Mesenchymal stem cell (in vitro differentiated cells and primary cell): ENCODE measurements around the gene KRT73.

Experiments
- DNase-seq: peaks from one replicate; pipeline ENCODE4 v3.0.0-alpha.2; 2013
- H2AFZ ChIP-seq: one replicate; pipeline ENCODE4 v1.6.1; 2013; ENCODE audit warnings: low read depth, mild to moderate bottlenecking, control low read depth, inconsistent platforms, low read length, moderate library complexity
- H2AK5ac ChIP-seq: 2 replicates; pipeline ENCODE4 v1.6.1; 2013; ENCODE audit warnings: low read length, moderate library complexity, mild to moderate bottlenecking, inconsistent platforms; ENCODE audit not compliant: severe bottlenecking
- H2BK120ac ChIP-seq: one replicate; pipeline ENCODE4 v1.6.1; 2013; ENCODE audit warnings: low read depth, mild to moderate bottlenecking, inconsistent platforms, low read length, moderate library complexity
- H2BK12ac ChIP-seq, 2 experiments: one replicate each; pipeline ENCODE4 v1.6.1; 2013; ENCODE audit warnings: inconsistent platforms in 2 of 2, low read length in 2 of 2, mild to moderate bottlenecking in 2 of 2, moderate library complexity in 2 of 2, control low read depth in 1 of 2
- H2BK15ac ChIP-seq: one replicate; pipeline ENCODE4 v1.6.1; 2013; ENCODE audit warnings: mild to moderate bottlenecking, low read depth, inconsistent platforms; ENCODE audit not compliant: poor library complexity, severe bottlenecking
- H2BK5ac ChIP-seq: 2 replicates; pipeline ENCODE4 v1.6.1; 2013; ENCODE audit warnings: low read depth, mild to moderate bottlenecking, low read length, control low read depth, inconsistent platforms; ENCODE audit not compliant: poor library complexity, severe bottlenecking
- H3K14ac ChIP-seq, 2 experiments: one replicate each; pipeline ENCODE4 v1.6.1; 2013; ENCODE audit warnings: inconsistent platforms in 2 of 2, low read length in 2 of 2, control low read depth in 1 of 2, mild to moderate bottlenecking in 1 of 2, moderate library complexity in 1 of 2
- H3K18ac ChIP-seq, 2 experiments: one replicate each; pipeline ENCODE4 v1.6.1; 2013; ENCODE audit warnings: inconsistent platforms in 2 of 2, low read length in 2 of 2, control low read depth in 1 of 2, low read depth in 1 of 2, mild to moderate bottlenecking in 1 of 2
- H3K23ac ChIP-seq, 2 experiments: one replicate each; pipeline ENCODE4 v1.6.1; 2013; ENCODE audit warnings: inconsistent platforms in 2 of 2, low read length in 2 of 2, mild to moderate bottlenecking in 2 of 2, moderate library complexity in 2 of 2, control low read depth in 1 of 2
- H3K27ac ChIP-seq: 2 replicates; pipeline ENCODE4 v1.5.1; 2013; ENCODE audit warnings: mild to moderate bottlenecking, moderate library complexity, low read length, control low read depth, inconsistent platforms; ENCODE audit not compliant: poor library complexity, severe bottlenecking
- H3K27me3 ChIP-seq, 2 experiments: 2 replicates each; pipeline versions ENCODE4 v1.6.1 to v1.7.0; 2013; ENCODE audit warnings: low read length in 2 of 2, mild to moderate bottlenecking in 2 of 2, moderate library complexity in 2 of 2, control low read depth in 1 of 2, inconsistent platforms in 1 of 2; ENCODE audit not compliant: control insufficient read depth in 1 of 2, insufficient read depth in 1 of 2
- H3K36me3 ChIP-seq, 2 experiments: 2 replicates each; pipeline versions ENCODE4 v1.6.1 to v1.7.0; 2013; ENCODE audit warnings: low read length in 2 of 2, control low read depth in 1 of 2, inconsistent platforms in 1 of 2, low read depth in 1 of 2, mild to moderate bottlenecking in 1 of 2; ENCODE audit not compliant: insufficient read depth in 2 of 2, control insufficient read depth in 1 of 2
- H3K4ac ChIP-seq, 2 experiments: one replicate each; pipeline ENCODE4 v1.6.1; 2013; ENCODE audit warnings: inconsistent platforms in 2 of 2, low read length in 2 of 2, mild to moderate bottlenecking in 2 of 2, moderate library complexity in 2 of 2, control low read depth in 1 of 2, low read depth in 1 of 2
- H3K4me1 ChIP-seq: 2 replicates; pipeline ENCODE4 v1.6.1; 2013; ENCODE audit warnings: low read depth, low read length, control low read depth; ENCODE audit not compliant: control insufficient read depth, insufficient read depth
- H3K4me2 ChIP-seq: 2 replicates; pipeline ENCODE4 v1.6.1; 2013; ENCODE audit warnings: low read length, mild to moderate bottlenecking, inconsistent platforms; ENCODE audit not compliant: poor library complexity, severe bottlenecking
- H3K4me3 ChIP-seq, 2 experiments: 2 replicates each; pipeline versions ENCODE4 v1.5.1 to v1.7.0; 2013; ENCODE audit warnings: low read length in 2 of 2, mild to moderate bottlenecking in 2 of 2, control low read depth in 1 of 2, low read depth in 1 of 2; ENCODE audit not compliant: insufficient read depth in 1 of 2
- H3K79me1 ChIP-seq: replicated peaks from 2 replicates; pipeline ENCODE4 v1.6.1; 2013; ENCODE audit warnings: mild to moderate bottlenecking, control low read depth, low read length, inconsistent platforms; ENCODE audit not compliant: poor library complexity, severe bottlenecking
- H3K9ac ChIP-seq: 2 replicates; pipeline ENCODE4 v1.7.0; 2013; ENCODE audit warnings: mild to moderate bottlenecking, low read length, moderate library complexity
- H3K9me3 ChIP-seq: 2 replicates; pipeline ENCODE4 v1.7.0; 2013; ENCODE audit warnings: mild to moderate bottlenecking, low read length; ENCODE audit not compliant: control insufficient read depth
- H4K8ac ChIP-seq: one replicate; pipeline ENCODE4 v1.6.1; 2013; ENCODE audit warnings: inconsistent platforms, mild to moderate bottlenecking, low read length, moderate library complexity
- H4K91ac ChIP-seq: one replicate; pipeline ENCODE4 v1.6.1; 2013; ENCODE audit warnings: mild to moderate bottlenecking, low read length, inconsistent platforms
- WGBS: methylation state at CpG from one replicate; pipeline ENCODE4 v1.1.7; 2013; ENCODE audit warnings: mixed read lengths; 5-methylcytosine and 5-hydroxymethylcytosine counted together

The KRT73 gene

DNA sequence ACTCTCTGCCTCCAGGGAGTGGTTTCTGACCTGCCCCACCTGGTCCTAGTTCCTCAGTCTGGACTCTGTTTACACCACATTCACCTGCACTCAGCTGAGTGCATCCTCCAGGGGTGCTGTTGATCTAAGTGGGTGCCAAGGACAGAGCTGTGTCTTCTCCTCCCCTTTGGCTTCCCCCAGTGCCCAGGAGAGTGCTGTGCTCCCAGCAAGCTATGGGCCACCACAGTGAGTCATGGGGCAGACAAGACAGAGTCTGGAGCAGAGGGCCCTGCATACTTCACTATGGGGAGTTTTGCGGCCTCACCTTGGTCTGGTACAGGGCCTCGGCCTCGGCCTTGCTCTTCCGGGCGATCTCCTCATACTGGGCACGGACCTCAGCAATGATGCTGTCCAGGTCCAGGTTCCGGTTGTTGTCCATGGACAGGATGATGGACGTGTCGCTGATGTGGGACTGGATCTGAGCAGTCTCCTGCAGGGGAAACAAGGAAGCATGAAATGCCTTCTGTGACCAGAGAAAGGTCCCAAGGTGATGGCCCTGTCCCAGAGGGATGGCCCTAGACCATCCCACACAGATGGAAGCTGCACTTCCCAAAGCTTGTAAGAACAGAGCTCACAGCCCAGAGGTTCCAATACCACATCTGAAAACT is 4.9 kb downstream of the KRT73 start:
- no peak overlapping the region for H2BK15ac ChIP-seq
- H3K9me3 ChIP-seq: no peaks in the 10 kb centered on the region

DNA sequence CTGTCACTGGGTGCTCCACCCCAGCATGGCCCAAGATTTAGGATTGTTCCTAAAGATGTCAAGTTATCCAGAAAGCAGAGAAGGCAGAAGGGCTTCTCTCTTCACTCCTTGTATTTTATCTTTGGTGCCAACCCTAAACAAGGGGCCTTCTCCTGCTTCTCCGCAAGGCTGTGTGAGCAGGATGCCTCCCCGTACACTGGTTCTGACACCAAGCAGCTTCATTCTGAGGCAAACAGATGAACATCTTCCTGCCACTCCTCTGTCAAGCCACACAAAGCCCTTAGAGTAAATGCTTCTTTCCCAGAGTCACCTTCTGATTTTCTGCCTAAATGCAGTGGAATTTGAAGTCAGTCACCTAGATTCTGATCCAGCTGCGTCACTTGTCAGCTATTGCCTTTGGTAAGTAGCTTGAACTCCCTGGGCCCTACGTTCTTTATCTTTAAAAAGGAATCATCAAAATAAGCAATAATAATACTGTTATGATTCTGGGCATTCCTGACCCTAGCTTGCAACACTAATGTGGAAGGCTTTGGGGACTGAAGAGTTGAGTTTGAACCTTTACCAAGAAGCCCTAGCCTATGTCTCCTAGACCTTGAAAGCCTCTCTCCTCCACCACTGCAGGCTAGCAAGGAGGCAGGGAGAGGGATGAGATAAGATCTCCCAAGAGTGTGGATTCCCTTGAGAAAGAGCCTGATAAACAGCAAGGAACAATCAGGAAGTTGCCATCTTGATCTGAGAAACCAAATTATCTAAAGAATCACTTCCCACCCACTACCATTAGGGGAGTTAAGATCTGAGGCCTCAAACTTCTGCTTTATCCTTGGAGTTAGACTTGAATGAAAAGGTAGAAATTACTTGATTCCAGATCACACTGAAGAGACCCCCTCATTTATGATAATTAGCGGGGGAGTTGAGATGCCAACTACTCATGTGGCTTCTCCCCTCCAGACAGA is 5.7 kb downstream of the KRT73 start:
- no peak overlapping the region for H3K4me3 ChIP-seq
- no peak overlapping the region for H4K91ac ChIP-seq
- no peak overlapping the region for H2BK12ac ChIP-seq
- no peaks in the 10 kb centered on the region for H3K4me1 ChIP-seq
- peaks cover 72 to 86% of the 10 kb centered on the region in 2 experiments for H3K27me3 ChIP-seq
- no peak overlapping the region for H2AFZ ChIP-seq
- H3K36me3 ChIP-seq: no peaks in the 10 kb centered on the region
- no peak overlapping the region for H3K9ac ChIP-seq
- H3K18ac ChIP-seq: no peak overlapping the region
- no peak overlapping the region for H4K8ac ChIP-seq
- no peak overlapping the region for H3K23ac ChIP-seq
- no peak overlapping the region for H2BK120ac ChIP-seq
- no peaks in the 10 kb centered on the region for H3K9me3 ChIP-seq
- WGBS: 61% methylated on average over 4 of the region's 5 CpGs
- no peak overlapping the region for H3K27ac ChIP-seq
- H2BK5ac ChIP-seq: no peak overlapping the region
- H3K4me2 ChIP-seq: no peak overlapping the region
- no peaks in the 10 kb centered on the region for H3K79me1 ChIP-seq
- no peak overlapping the region for H3K4ac ChIP-seq
- no peak for DNase-seq
- no peak overlapping the region for H3K14ac ChIP-seq
- no peak overlapping the region for H2BK15ac ChIP-seq
- H2AK5ac ChIP-seq: no peak overlapping the region

More for the DNA sequence above, 4.9 kb downstream of the KRT73 start:
- Histone ChIP-seq H3K4ac (no peak overlapping the region), H3K18ac (no peak overlapping the region), H4K8ac (no peak overlapping the region), H3K4me2 (no peak overlapping the region), H3K23ac (no peak overlapping the region), H2BK5ac (no peak overlapping the region), H4K91ac (no peak overlapping the region), H3K4me1 (no peaks in the 10 kb centered on the region), H3K9ac (no peak overlapping the region), H3K27ac (no peak overlapping the region), H3K79me1 (no peaks in the 10 kb centered on the region), H3K27me3 (peaks cover 66 to 86% of the 10 kb centered on the region in 2 experiments), H2AK5ac (no peak overlapping the region), H3K36me3 (no peaks in the 10 kb centered on the region), H3K14ac (no peak overlapping the region), H2BK120ac (no peak overlapping the region), H3K4me3 (no peak overlapping the region), H2BK12ac (no peak overlapping the region), H2AFZ (no peak overlapping the region)
- DNase-seq: no peak
- 90% methylated on average over 9 of the region's 9 CpGs for WGBS

DNA sequence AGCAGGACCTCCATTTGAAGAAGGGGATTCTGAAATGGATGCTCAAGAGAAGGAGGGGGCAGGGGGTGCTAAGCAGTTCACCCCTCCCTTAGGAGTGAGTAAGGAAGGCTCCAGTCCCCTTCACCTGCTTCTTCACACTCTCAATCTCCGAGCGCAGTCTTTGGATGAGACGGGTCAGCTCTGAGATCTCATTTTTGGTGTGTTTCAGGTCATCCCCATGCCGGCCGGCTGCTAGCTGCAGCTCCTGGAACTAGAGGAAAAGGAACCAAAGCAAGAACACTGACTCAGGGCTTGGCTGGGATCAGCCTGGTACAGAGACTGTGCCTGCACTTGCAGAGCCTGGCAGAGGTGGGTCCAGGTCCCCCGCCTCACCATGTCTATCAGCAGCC is 7.3 kb downstream of the KRT73 start:
- H3K4me3 ChIP-seq: no peak overlapping the region
- H3K9ac ChIP-seq: no peak overlapping the region
- H3K9me3 ChIP-seq: no peaks in the 10 kb centered on the region
- H2BK120ac ChIP-seq: no peak overlapping the region
- 93% methylated on average over 6 of the region's 6 CpGs for WGBS
- H3K18ac ChIP-seq: no peak overlapping the region
- H2BK5ac ChIP-seq: no peak overlapping the region
- no peak overlapping the region for H3K14ac ChIP-seq
- no peak overlapping the region for H3K4ac ChIP-seq
- H2BK15ac ChIP-seq: no peak overlapping the region
- no peak overlapping the region for H3K23ac ChIP-seq
- H3K27me3 ChIP-seq: peaks cover 75 to 84% of the 10 kb centered on the region in 2 experiments
- no peak for DNase-seq
- no peaks in the 10 kb centered on the region for H3K36me3 ChIP-seq
- no peaks in the 10 kb centered on the region for H3K4me1 ChIP-seq
- no peak overlapping the region for H3K4me2 ChIP-seq
- H2BK12ac ChIP-seq: no peak overlapping the region
- H2AK5ac ChIP-seq: no peak overlapping the region
- H4K8ac ChIP-seq: no peak overlapping the region
- H3K27ac ChIP-seq: no peak overlapping the region
- H3K79me1 ChIP-seq: no peaks in the 10 kb centered on the region
- H2AFZ ChIP-seq: no peak overlapping the region
- no peak overlapping the region for H4K91ac ChIP-seq

DNA sequence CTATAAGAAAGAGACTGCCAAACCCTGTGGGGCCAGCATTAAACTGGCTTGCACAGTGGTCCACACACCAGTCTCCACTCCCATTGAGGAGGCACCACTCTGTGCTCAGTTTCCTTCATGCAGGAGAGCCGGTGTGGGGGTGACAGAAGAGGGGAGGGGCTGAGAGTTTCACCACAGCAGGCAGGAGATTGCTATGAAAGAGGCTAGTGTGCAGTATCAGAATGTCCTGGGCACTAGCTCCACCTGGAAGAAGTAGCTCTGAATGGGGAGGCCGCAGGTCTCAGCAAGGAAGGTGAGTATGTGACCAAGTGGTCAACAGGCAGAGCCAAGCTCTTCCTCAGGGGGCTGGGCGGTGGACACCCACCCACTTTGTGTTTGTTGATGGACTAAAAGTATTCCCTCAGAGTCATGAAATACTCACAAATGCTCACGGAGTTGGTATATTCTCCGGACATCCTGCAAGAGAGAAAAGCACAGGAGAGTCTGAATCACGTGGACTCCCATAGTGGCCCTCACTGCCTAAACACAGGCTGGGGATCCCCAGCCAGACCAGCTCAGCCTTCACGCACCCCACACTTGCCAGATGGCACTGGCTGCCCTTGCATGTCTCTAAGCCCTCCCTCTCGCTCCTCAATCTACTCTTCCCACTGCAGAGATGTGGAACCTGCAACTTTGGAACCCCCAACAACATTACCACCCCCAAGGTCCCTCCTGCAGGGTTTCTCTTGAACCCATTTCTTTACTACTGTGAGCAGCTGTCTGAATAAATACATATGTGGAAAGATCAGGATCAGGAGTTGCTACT is 9.3 kb downstream of the KRT73 start:
- Histone ChIP-seq H2BK15ac (no peak overlapping the region), H3K4me2 (no peak overlapping the region), H3K18ac (no peak overlapping the region), H2BK5ac (no peak overlapping the region), H3K4me1 (no peaks in the 10 kb centered on the region), H2BK12ac (no peak overlapping the region), H3K27ac (no peak overlapping the region), H3K23ac (no peak overlapping the region), H4K91ac (no peak overlapping the region), H3K36me3 (no peaks in the 10 kb centered on the region), H3K27me3 (peaks cover 60 to 85% of the 10 kb centered on the region in 2 experiments), H3K14ac (no peak overlapping the region), H3K9me3 (no peaks in the 10 kb centered on the region), H2AK5ac (no peak overlapping the region), H3K79me1 (no peaks in the 10 kb centered on the region), H3K4me3 (no peak overlapping the region), H3K9ac (no peak overlapping the region), H2BK120ac (no peak overlapping the region), H4K8ac (no peak overlapping the region), H3K4ac (no peak overlapping the region), H2AFZ (no peak overlapping the region)
- no peak for DNase-seq
- 73% methylated on average over 8 of the region's 8 CpGs for WGBS
